Muscle layer of colon (tissue), 2 donors: ENCODE measurements around the gene FAM9A.

ENCODE experiments used
- H3K27ac ChIP-seq: one replicate; pipeline ENCODE4 v1.7.0; 2013; ENCODE audit warnings: low read depth, mild to moderate bottlenecking, low read length, moderate library complexity
- H3K27me3 ChIP-seq, 2 donors: one replicate each; pipeline ENCODE4 v1.7.0; 2013; ENCODE audit warnings: low read length in 2 of 2, mild to moderate bottlenecking in 2 of 2; ENCODE audit not compliant: insufficient read depth in 2 of 2, control insufficient read depth in 1 of 2
- H3K36me3 ChIP-seq: one replicate; pipeline ENCODE4 v1.7.0; 2013; ENCODE audit warnings: mild to moderate bottlenecking, low read length; ENCODE audit not compliant: insufficient read depth
- H3K4me1 ChIP-seq: one replicate; pipeline ENCODE4 v1.7.0; 2013; ENCODE audit warnings: mild to moderate bottlenecking, low read length; ENCODE audit not compliant: insufficient read depth
- H3K4me3 ChIP-seq, 2 donors: one replicate each; pipeline ENCODE4 v1.7.0; 2013; ENCODE audit warnings: low read length in 2 of 2, low read depth in 1 of 2, mild to moderate bottlenecking in 1 of 2, moderate library complexity in 1 of 2
- H3K9ac ChIP-seq: one replicate; pipeline ENCODE4 v1.7.0; 2013; ENCODE audit warnings: low read length
- H3K9me3 ChIP-seq: one replicate; pipeline ENCODE4 v1.7.0; 2013; ENCODE audit warnings: mild to moderate bottlenecking, low read length
- donor health status: abdominal sarcoma.
- donor health status: Adenocarcinoma of cecum.

FAM9A gene

DNA sequence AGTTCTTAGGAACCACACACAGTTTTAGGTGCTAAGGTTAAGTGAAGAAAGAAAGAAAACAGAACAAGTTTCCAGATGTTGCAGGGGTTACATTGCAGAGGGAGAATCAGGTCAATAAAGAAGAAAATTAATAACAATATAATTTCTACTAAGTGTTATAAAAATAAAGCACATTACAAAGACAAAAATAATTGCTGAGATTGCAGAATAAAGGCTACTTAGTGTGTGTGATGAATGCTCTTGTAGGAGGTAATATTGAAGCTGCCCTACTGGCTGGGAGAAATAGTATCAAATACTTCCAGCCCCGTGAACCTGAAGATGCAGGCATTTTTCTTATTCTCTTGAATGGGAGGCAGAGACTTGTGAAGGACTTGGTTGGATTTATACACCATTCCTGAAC, 33.2 kb upstream of the FAM9A start:
- H3K27ac ChIP-seq, result no peak overlapping the region
- H3K4me3 ChIP-seq, result no peak overlapping the region
- peaks cover 0 to 5% of the 10 kb centered on the region in 2 donors for H3K27me3 ChIP-seq
- H3K9ac ChIP-seq, result no peak overlapping the region
- no peaks in the 10 kb centered on the region for H3K36me3 ChIP-seq
- H3K4me1 ChIP-seq, result no peaks in the 10 kb centered on the region
- no peaks in the 10 kb centered on the region for H3K9me3 ChIP-seq

DNA sequence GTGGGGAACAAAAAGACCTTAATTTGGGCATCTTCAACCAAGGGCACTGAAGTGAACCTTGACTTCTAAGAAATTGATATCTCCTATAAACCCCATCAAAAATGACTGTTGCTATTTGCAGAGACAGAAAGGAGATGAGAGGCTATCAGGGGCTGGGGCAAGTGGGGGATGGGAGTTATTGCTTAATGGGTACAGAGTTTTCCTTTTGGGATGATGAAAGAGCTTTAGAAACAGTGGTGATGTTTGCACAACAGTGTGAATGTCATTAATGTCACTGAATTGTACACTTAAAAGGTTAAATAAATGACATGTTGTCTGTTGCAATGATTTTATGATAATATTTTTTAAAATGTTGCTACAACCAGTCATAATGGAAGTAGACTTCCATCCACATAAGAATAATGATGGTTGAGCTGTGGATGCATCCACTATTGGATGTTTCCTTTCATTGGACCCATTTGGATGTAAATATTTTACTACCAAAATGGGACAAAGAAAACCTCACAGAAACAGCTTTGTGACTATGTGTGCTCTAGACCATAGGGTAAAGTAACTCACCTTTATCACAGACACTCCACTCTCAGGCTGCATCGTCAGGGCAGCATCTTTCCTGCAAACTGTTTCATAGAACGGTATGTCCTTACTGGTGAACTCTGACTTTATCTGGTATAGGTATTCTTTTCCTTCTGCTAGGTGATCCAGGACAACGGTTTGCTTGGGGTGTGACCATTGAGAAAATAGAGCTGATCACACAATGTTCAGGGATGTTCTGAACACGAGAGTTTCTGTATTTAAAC, 31.6 kb upstream of the FAM9A start:
- Histone ChIP-seq H3K36me3 (no peaks in the 10 kb centered on the region), H3K4me3 (no peak overlapping the region), H3K4me1 (no peaks in the 10 kb centered on the region), H3K9ac (no peak overlapping the region), H3K27ac (no peak overlapping the region), H3K9me3 (no peaks in the 10 kb centered on the region), H3K27me3 (peaks cover 0 to 4% of the 10 kb centered on the region in 2 donors)

DNA sequence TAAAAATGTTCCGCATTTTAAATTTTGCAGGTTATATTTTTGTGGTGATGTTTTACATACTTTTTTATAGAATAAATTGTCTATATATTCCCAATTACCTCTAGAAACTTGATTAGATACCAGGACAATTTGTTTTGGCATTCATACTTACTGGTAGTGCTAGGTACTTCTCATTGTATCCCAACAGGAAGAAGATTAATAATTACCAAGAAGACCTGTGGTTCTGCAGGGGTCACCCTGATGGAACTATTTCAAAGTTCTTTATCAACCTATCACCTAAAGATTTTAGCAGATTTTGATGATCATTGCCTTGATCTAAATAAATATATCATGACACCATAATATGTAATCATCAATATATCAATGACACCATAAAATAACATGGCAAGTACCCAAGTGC, 22.5 kb upstream of the FAM9A start:
- no peaks in the 10 kb centered on the region for H3K9me3 ChIP-seq
- H3K27ac ChIP-seq, result no peak overlapping the region
- no peaks in the 10 kb centered on the region for H3K36me3 ChIP-seq
- H3K4me3 ChIP-seq, result no peak overlapping the region
- H3K4me1 ChIP-seq, result no peaks in the 10 kb centered on the region
- no peaks in the 10 kb centered on the region for H3K27me3 ChIP-seq
- no peak overlapping the region for H3K9ac ChIP-seq

DNA sequence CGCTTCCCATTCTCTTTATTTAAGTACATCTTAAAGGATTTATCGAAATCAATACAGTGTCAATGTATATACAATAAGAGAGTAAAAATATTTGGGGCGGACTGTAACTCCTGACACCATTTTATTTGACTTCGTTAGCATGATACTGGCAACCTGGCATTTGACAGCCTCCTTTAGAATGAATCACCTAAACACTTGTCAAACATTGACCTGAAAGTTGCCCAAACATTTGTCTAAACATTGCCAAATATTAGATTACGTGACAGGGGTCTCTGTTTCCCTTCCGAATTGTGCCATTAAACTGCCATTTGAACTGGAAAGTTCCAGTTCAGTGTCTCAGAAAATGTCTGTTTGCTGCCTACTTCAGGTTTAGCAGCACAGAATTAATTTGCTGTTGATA, 20.8 kb upstream of the FAM9A start:
- Histone ChIP-seq H3K9me3 (no peaks in the 10 kb centered on the region), H3K27me3 (no peaks in the 10 kb centered on the region), H3K36me3 (no peaks in the 10 kb centered on the region), H3K4me3 (no peak overlapping the region), H3K4me1 (no peaks in the 10 kb centered on the region), H3K9ac (no peak overlapping the region), H3K27ac (no peak overlapping the region)

DNA sequence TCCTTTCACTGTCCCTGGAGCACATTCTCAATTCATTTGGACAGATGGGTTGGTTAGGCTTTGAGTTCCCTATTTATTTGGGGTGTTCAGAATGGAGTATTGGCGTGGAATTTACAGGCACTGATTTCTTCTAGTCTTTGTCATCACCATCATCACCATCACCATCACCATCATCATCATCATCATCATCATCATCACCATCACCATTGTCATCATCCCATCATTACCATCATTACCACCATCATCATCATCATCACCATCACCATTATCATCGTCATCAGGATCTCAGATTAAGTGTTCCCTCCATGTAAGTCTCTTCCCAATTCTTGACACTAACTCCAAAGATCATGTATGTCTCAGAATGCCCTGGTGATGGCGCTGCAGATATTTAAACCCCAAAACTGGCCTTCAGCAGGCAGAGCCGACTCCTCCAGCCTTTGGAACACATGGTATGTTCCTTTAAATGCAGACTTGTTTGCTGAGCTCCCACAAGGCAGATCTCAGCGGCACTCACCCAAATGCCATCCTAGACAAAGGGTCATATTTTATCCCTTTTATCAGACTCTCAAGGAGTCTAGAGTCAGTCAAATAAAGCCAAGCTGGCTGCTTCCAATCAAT, 19.8 kb upstream of the FAM9A start:
- Histone ChIP-seq H3K4me1 (no peaks in the 10 kb centered on the region), H3K36me3 (no peaks in the 10 kb centered on the region), H3K9ac (no peak overlapping the region), H3K9me3 (no peaks in the 10 kb centered on the region), H3K27me3 (no peaks in the 10 kb centered on the region), H3K27ac (no peak overlapping the region), H3K4me3 (no peak overlapping the region)

DNA sequence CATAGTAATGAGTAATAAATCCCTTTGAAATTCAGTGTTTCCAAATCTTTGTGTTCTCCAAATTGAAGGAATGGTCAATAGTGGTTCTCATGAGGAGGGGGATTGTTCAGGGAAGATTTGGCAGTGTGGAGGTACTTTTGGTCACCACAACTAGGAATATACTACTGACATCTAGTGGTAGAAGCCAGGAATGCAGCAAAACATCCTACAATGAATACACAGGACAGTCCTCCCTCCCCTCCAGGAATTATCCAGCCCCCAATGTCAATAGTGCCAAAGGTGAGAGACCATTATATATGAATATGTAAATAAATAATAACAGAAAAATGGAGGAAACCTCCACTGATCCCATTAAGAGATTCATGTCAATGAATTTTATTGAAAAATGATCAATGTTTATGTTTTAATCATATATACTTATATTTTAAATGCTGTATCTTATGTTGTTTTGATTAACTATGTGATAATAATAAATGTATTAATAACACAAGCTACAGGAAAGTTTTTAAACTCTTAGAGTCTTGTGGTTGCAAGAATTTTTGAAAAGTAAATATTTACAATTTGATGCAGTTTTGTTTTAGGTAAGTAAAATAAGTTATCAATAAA, 14.4 kb upstream of the FAM9A start:
- no peaks in the 10 kb centered on the region for H3K36me3 ChIP-seq
- H3K9me3 ChIP-seq, result no peaks in the 10 kb centered on the region
- H3K4me3 ChIP-seq, result no peak overlapping the region

DNA sequence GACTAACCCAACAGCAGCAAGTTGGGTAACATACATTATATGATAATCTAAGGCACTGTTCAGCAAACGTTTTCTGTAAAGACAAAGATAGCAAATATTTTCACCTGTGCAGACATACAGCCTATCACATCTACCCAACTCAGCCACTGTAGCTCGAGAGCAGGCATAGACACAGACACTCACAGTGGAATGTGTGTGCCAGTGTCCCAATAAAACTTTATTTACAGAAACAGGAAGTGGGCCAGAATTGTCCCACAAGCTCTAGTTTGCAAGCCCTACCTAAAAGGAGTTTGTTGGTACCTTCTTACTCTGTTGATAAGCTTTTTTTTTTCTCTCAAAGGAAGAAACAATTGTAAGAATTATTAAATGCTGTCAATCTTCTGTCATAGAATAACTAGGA, 11.9 kb upstream of the FAM9A start:
- Histone ChIP-seq H3K4me1 (no peaks in the 10 kb centered on the region), H3K27me3 (no peaks in the 10 kb centered on the region), H3K9ac (no peak overlapping the region), H3K4me3 (no peak overlapping the region), H3K27ac (no peak overlapping the region), H3K9me3 (no peaks in the 10 kb centered on the region), H3K36me3 (no peaks in the 10 kb centered on the region)

More for the DNA sequence above, 14.4 kb upstream of the FAM9A start:
- H3K4me1 ChIP-seq, result no peaks in the 10 kb centered on the region
- no peaks in the 10 kb centered on the region for H3K27me3 ChIP-seq
- no peak overlapping the region for H3K27ac ChIP-seq
- no peak overlapping the region for H3K9ac ChIP-seq

DNA sequence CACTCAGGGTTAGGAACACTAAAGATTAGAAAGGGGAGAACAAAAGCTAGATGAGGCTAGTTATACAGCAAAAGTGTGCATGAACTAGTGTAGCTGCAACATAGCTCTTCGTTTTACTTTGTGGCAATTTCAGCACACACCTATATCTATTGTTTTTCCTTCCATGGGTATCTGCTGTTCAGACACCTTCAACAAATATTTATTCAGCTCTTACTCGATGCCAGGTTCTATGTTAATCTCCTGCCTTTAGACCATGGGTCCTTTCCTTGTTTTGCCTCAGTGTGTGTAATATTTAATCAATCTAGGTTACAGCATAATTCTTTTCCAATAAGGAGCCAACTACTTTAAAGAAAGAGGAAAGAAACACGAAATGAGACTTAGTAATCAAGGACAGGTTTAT, 10.4 kb upstream of the FAM9A start:
- no peak overlapping the region for H3K9ac ChIP-seq
- H3K9me3 ChIP-seq, result no peaks in the 10 kb centered on the region
- no peaks in the 10 kb centered on the region for H3K27me3 ChIP-seq

DNA sequence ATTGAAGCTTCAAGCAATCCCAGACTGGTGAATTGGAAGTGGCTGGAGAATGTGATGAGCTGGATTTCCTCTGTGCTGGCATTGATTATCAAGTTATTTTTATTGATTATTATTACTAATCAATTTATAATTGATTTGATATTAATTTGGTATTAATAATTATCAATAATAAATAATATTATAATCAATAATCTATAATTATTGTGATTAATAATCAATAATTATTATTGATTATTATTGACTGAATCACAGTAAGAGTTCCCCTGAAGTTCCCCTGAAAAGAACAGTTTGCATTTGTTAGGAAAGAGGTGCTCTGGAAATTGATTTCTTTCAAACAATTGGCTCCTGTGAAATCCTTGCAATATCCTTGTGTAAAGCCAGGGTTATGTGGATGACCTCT, 7.5 kb upstream of the FAM9A start:
- Histone ChIP-seq H3K9me3 (no peaks in the 10 kb centered on the region), H3K9ac (no peak overlapping the region), H3K4me3 (no peak overlapping the region), H3K27me3 (no peaks in the 10 kb centered on the region), H3K36me3 (no peaks in the 10 kb centered on the region), H3K27ac (no peak overlapping the region), H3K4me1 (no peaks in the 10 kb centered on the region)

More for the DNA sequence above, 10.4 kb upstream of the FAM9A start:
- Histone ChIP-seq H3K27ac (no peak overlapping the region), H3K4me3 (no peak overlapping the region), H3K4me1 (no peaks in the 10 kb centered on the region), H3K36me3 (no peaks in the 10 kb centered on the region)

DNA sequence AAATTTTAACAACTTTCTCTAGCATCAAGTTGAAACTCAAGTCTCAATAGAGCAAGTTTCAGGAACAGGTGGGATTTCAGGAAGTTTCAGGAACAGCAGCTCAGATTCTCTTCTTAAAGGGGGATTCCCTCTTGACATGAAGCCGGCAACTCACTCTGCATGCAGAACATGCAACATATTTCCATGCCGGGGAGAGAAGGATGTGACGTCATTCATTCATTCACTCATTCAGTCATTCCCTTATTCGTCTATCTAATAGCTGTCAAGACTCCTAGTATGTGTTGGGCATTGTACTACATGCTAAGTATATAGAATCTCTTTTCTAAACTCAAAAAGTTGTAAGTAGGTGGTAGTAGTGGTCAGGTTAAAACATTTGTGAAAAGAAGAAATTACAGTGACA, 4.8 kb upstream of the FAM9A start:
- no peaks in the 10 kb centered on the region for H3K27me3 ChIP-seq

DNA sequence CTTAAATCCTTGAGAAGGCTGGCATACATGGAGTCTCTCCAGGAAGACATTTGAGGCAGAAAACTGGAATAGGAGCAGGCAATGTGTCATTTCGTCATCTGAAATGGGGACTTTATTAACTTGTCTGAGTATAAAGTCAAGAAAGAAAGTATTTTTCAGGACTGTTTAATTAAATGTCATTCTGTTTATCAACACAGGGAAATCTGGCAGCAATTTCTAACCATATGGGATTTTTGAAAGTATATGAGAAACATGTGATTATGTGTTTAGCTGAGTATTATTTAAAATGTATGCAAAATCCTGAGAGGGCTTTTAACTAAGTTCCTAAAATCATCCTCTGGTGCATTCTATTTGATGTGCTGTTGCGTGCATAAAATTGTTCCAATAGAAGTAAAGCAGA, 3.9 kb upstream of the FAM9A start:
- Histone ChIP-seq H3K27ac (no peak overlapping the region), H3K4me1 (no peaks in the 10 kb centered on the region), H3K36me3 (no peaks in the 10 kb centered on the region), H3K9me3 (no peaks in the 10 kb centered on the region), H3K4me3 (no peak overlapping the region), H3K27me3 (no peaks in the 10 kb centered on the region), H3K9ac (no peak overlapping the region)

More for the DNA sequence above, 4.8 kb upstream of the FAM9A start:
- Histone ChIP-seq H3K9me3 (no peaks in the 10 kb centered on the region), H3K4me1 (no peaks in the 10 kb centered on the region), H3K4me3 (no peak overlapping the region), H3K27ac (no peak overlapping the region), H3K9ac (no peak overlapping the region), H3K36me3 (no peaks in the 10 kb centered on the region)
